Nucleus accumbens (tissue), 56 donors: Measurements from ENCODE around the gene ALDH6A1.

Experiments
- DNase-seq, 56 donors: peaks; one replicate each; lab custom pipeline; 2025; lab: John Stamatoyannopoulos, UW

The ALDH6A1 gene

DNA sequence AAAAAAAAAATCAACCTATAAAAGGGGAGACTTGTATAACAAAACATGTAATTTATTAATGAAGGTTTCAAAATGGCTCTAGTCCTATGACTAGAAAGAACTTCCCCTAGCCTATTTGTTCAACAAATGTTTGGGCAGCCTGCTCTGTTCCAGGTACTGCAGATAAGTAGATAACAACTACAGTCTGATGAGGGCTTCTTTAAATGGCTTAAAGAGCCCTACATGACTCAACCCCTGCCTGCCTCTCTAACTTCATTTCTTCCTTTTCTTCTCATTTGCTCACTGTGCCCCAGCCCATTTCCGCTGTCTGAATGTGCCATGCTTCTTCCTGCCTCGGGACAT is 21.5 kb downstream of the ALDH6A1 start:
- no peak for DNase-seq

DNA sequence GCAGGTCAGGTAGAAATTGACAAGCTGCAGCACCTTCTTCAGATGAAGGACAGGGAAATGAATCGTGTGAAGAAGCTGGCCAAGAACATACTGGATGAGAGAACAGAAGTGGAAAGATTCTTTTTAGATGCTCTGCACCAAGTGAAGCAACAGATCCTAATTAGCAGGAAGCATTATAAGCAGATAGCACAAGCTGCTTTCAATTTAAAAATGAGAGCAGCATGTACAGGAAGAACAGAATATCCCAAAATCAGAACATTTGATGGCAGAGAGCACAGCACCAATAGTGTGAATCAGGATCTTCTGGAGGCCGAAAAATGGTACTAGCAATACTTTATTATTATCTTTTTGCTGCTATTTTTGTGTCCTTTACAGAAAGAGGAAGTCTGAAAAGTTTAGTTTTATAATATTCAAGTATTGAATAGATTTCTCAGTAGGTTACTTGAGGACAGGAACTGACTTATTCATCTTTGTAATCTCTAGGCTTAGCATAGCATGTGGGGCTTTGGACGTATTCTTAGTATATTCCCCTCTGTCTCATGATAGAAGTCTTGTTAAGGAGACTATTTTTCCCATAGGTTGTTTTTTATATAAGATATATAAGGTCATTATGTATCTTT is 34.3 kb downstream of the ALDH6A1 start:
- no peak for DNase-seq

DNA sequence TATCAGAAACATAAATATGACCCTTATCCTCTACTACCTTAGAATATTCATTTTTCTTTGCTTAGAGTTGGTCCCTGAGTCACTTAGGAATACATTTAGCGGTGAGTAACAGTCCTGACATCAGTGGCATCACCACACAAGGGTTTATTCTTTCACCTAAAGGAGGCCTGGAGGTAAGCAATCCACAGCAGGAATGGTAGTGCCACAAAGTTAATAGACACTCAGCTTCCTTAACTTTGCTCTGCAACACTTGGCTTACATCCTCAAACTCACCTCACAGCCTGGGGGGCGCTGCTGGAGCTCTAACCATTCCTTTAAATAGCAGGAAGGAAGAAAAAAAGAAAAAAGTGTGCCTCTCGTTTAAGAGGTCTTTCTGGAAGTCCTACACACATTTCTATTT is 36.0 kb downstream of the ALDH6A1 start:
- no peak for DNase-seq

DNA sequence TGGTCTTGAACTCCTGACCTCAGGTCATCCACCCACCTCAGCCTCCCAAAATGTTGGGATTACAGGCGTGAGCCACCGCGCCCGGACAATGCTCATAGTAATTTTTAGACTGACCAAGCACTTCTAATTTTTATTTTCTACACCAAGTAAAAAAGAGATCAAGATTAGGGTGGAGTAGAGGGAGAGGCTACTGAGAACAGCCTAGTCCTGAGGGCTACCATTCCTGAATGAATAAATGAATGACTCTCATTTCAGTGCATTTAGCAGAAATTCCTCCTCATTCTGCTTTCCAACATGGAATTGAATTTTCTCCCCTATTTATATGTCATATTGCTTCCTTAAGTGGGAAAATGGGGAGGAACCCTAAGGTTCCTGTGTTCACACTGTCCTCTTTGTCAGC is 38.7 kb downstream of the ALDH6A1 start:
- no peak for DNase-seq

DNA sequence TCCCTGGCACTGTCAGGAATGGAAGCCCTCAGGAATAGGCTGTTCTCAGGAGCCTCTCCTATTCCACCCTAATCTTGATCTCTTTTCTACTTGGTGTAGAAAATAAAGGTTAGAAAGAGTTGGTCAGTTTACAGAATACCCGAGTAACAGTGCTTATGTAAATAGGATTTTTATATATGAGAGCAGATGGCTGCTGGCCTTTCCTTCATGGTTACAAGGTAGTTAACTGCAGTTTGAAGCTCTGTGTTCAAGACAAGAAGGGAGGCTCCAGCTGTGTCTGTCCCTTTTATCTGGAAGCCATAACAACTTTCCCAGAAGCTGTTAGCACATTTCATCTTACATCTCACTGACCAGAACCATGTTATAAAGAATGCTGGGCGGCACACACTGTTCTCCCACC is 42.0 kb downstream of the ALDH6A1 start:
- no peak for DNase-seq

DNA sequence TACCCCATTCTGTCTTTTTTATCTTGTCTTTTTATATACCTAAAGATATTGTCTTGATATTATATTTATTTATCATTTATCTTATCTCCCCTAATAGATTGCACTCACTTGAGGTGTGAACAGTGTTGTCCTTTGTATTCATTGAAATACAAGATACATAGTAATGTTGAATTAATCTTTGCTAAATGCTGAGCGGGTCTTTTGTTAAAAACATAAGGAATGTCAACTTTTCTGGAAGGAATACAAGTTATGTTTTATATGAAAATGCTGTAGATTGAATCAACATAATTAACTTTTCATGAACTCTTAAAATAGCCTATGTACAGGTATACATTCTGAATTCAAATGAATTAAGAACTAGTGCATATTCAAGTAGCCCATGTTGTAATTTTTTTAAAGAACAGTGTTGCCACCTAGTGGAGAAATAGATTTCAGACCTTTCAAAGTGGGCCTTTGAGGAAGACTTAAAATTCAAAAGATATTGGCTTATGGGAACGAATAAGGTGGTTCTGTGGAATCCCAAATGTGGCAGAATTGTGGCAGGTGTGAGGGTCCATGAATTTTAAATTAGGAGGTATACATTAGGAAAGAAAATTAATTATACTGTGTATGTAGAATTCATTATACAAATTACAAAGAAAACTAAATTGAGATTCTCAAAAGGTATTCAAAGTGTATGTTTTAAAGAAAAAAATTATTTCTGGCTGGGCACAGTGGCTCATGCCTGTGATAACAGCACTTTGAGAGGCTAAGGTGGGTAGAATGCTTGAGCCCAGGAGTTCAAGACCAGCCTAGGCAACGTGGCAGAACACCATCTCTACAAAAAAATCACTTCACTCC is 46.0 kb downstream of the ALDH6A1 start:
- DNase-seq: no peak

DNA sequence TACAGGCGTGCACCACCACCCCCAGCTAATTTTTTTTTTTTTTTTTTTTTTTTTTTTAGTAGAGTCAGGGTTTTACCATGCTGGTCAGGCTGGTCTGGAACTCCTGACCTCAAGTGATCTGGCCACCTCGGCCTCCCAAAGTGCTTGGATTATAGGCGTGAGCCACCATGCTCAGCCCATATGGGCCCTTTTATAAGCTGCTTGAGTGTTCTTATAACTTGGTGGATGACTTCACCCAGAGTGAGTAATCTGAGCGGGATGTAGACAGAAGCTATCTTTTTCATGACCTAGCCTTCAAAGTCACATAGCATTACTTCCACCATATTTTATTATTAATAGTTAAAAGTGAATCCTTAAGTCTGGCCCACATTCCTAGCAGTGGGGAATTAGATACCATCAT is 48.7 kb downstream of the ALDH6A1 start:
- no peak for DNase-seq

DNA sequence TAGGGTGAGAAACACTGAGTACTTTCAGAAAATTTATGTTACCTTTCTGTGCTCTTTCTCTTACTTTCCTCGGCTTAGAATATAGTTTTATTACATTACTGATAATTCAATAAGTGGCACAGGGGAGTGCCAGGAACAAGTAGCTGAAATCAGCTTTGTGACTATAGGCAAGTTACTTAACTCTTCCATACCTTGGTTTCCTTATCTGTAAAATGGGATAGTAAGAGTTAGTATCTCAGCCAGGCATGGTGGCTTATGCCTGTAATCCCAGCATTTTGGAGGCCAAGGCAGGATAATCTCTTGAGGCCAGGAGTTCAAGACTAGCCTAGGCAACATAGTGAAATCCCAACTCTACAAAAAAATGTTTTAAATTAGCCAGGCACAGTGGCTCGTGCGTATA is 49.7 kb downstream of the ALDH6A1 start:
- DNase-seq: no peak

DNA sequence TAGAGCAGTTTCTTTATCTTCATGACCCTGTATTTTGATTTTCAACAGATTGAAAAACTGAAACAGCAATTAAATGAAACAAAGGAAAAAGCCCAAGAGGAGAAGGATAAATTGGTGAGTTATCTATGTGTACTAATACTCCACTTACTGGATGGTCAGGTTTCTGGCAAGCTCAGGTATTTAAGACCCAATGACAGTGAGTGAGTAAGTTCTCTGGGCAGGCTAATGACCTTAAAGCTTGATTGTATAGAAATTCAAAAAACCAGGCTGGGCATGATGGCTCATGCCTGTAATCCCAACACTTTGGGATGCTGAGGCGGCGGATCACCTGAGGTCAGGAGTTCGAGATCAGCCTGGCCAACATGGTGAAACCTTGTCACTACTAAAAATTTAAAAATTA is 55.1 kb downstream of the ALDH6A1 start:
- no peak for DNase-seq

DNA sequence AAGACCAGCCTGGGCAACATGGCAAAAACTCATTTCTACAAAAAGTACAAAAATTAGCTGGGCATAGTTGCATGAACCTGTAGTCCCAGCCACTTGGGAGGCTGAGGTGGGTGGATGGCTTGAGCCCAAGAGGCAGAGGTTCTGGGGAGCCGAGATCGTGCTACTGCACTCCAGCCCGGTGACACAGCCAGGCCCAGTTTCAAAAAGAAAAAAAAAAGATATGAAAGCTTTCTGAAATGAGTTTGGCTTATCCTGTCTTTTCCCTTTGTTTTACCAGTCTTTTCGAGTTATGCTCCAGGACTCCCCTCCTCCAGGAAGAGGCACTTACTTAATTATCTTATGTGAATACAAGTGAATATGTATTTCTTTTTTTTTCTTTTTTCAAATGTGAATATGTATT is 61.9 kb downstream of the ALDH6A1 start:
- DNase-seq: no peak

DNA sequence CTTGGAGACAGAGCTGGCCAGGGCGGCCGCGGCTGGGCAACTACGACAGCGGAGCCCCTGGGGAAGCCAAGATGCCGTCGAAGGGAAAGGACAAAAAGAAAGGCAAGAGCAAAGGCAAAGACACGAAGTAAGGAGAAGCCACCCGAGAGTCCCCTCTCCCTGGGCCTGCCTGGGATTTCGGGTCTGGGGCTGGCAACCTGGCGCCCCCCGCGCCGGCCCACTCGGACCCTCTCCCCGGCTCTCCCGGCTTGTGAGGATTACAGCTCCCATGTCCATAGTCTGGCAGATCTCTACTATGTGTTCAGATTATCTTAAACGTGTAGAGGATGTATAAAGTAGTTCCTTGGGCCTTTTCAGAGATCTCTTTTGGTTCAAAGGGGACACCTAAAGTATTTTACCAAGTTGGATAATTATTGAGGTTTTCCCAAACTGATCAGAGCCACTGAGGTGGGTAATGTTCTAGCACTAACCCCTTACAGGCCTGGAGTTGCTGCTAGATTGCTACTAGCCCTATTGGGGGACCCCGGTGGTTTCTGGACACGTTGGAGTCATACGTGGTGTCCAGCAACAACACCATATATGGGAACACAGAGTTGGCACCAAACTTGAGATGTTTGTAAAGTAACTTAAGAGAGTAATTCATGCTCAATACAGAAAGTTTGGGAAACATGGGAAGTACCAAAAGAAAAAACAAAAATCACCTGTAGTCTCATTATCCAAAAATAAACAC is 64.7 kb downstream of the ALDH6A1 start:
- no peak for DNase-seq

DNA sequence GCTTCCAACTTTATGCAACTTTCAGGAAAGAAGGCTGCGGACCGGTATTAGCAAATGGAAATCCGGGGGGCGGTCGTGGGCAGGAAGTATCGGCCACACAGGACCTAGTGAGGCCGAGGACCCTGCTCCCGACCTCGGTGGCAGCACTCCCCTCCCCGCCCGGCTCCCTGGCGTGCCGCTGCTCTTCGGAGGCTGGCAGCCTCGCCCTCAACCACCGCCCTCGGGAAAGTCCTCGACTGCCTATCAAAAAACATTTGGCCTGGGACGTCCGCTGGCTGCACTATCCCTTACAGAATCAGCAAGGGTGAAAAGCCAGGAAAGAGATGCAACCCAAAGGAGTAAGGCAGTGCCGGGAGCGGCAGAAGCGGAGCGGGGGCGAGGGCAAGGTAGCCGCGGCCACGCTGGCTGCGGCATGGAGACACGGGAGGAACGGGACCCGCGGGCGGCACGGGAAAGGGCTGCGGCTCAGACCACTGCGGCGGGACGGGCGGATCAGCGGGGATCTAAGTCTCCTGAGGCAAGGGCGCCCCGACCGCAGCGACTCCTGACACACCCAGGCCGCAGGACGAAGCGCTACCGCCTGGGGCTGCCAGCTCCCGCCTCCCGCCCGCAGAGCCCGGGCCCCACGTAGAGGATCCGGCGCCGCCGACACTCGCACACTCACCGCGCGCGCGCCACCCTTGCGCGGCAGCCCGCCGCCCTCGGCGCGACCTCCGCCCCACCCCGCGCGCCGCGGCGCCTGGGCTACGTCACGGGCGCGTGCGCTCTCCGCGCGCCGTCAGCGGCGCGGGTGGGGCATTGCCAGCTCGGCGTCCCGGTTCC is 65.5 kb downstream of the ALDH6A1 start, which contains the start of the genes BBOF1 and ENTPD5:
Gene BBOF1, plus strand, starts transcription at position 764 of the 822 bp plus-strand sequence. CDS start 130 bp downstream, outside the sequence.
Gene ENTPD5, minus strand, starts transcription at position 703 of the 822 bp plus-strand sequence. CDS start 31,186 bp downstream, outside the sequence.
- DNase-seq: peak; percentile 20 to 94 (median 78)

DNA sequence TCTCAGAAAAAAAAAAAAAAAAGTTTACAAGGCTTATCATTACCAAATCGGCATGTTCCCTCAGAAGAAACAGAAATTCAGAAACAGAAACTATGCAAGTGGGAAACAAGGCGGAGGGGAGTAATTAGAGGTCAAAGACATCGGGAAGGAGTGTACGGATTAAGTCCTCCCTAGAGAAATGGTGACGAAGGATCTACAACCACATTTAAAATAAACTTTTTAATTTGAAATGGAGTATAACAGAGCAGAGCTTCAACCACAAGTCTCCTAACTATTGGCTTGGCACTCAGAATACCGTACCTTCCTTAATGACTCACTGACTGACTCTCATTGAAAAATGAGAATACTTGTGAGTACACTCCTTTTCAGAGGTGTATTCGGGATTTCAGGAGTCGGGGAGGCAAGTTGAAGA is 66.1 kb downstream of the ALDH6A1 start:
- no peak for DNase-seq

DNA sequence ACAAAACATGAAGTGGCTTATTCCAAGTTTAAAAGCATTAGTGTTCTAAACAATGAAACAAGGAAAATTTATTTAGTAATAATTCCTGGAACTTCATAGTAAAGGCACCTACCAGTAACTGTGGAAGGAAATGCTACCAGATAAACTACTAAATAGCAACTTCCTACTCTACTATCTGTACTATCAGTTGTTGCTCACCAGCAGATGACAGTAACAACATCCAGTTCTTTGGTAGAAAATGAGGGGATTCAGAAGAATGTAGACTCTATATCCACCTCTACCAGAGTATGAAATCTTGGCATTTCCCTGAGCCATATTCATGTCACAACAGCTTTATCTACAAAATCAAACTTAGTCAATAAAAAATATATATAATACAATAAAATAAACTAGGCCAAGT is 68.3 kb downstream of the ALDH6A1 start:
- no peak for DNase-seq

DNA sequence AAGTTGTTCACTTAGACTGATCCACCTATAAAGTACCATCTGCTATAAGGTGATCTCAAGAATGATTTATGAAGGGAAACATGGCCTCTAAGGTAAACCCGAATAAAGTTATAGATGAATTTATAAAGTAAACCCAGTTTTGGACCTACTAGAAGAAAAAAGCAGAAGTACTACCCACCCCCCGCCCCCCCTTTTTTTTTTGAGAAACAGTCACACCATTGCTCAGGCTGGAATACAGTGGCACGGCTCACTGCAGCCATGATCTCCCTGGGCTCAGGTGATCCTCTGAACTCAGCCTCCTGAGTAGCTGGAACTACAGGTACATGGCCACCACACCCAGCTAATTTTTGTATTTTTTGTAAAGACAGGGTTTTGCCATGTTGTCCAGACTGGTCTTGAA is 69.1 kb downstream of the ALDH6A1 start:
- no peak for DNase-seq

DNA sequence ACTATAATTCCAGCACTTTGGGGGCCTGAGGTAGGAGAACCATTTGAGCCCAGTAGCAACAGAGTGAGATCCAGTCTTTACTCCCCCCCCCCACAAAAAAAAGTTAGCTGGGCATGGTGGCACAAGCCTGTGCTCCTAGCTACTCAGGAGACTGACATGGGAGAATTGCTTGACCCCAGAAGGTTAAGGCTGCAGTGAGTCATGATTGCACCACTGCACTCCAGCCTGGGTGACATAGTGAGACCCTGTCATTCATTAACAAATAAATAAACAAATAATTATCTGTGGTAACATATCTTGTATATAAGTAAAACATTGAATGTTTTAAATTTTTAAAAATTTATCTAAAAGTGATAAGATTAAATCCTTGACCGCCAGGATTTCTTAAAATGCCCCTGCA is 70.0 kb downstream of the ALDH6A1 start:
- no peak for DNase-seq

DNA sequence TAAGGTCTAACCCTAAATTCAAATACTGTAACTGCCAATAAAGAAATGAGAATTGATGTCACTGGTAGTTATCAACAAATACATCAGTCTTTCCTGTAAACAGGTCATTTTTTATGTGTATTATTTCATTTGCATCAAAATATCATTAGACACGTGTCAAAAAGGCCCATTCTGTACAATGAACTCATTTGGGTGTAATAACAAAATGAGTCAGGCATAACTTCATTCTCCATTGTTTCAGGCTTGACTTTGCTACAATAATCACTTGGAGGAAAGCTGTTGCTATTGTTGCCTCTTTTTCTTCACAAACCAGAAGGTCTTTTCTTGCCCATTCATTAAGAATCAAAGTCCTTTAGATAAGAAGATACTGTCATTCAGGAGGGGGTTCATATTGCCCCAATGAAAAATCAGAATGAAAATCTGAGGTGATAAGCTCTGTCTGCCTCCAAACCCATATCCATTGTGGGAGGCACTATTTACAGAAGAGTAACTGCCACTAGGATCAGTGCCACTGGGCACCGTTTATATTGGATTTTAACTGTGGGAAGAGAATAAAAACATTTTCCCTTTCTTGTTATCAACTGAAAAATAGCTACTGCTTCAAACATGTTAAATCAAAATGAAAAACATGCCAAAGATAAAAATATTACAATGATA is 75.3 kb downstream of the ALDH6A1 start:
- no peak for DNase-seq
